Spleen (tissue), 11 donors: ENCODE data around the gene EFNA5. TPM values are rescaled to one million over a fixed set of nuclear protein-coding genes. Genes with fewer than 3 reads are reported as not detected.

Experiments used
- DNase-seq: peaks from one replicate; pipeline ENCODE4 v3.0.0-alpha.2; 2020
- H3K27ac ChIP-seq, 8 donors: fragments of 200-600 bp; sonication (generic) in 7 of 8; 1 replicate in 4 of 8; 2 replicates in 4 of 8; pipeline versions ENCODE4 v1.5.0 to v1.8.0; 2016 to 2021; ENCODE audit warnings: inconsistent platforms in 4 of 8, mild to moderate bottlenecking in 4 of 8, moderate library complexity in 1 of 8
- H3K27me3 ChIP-seq, 7 donors: fragments of 200-600 bp; sonication (generic) in 6 of 7; replicated peaks in 1 of 7; 1 replicate in 4 of 7; 2 replicates in 3 of 7; pipeline versions ENCODE4 v1.5.0 to v1.8.0; 2016 to 2021; ENCODE audit warnings: inconsistent platforms in 3 of 7, mild to moderate bottlenecking in 1 of 7
- H3K36me3 ChIP-seq, 6 donors: fragments of 200-600 bp; sonication (generic) in 5 of 6; 1 replicate in 4 of 6; 2 replicates in 2 of 6; pipeline versions ENCODE4 v1.5.0 to v1.8.0; 2016 to 2021; ENCODE audit warnings: inconsistent platforms in 2 of 6
- H3K4me1 ChIP-seq, 6 donors: fragments of 200-600 bp; sonication (generic) in 5 of 6; 1 replicate in 3 of 6; 2 replicates in 3 of 6; pipeline versions ENCODE4 v1.5.0 to v1.8.0; 2016 to 2021; ENCODE audit warnings: inconsistent platforms in 3 of 6
- H3K4me3 ChIP-seq, 8 donors: fragments of 200-600 bp; sonication (generic) in 7 of 8; 1 replicate in 4 of 8; 2 replicates in 4 of 8; pipeline versions ENCODE4 v1.5.0 to v1.8.0; 2016 to 2021; ENCODE audit warnings: inconsistent platforms in 4 of 8, mild to moderate bottlenecking in 4 of 8, moderate library complexity in 2 of 8
- H3K9me3 ChIP-seq, 8 donors: fragments of 200-600 bp; sonication (generic) in 7 of 8; 1 replicate in 4 of 8; 2 replicates in 4 of 8; pipeline versions ENCODE4 v1.5.0 to v1.8.0; 2016 to 2021; ENCODE audit warnings: inconsistent platforms in 4 of 8
- POLR2A ChIP-seq, 3 donors: fragments of 450-650 bp; IDR thresholded peaks; one replicate each; pipeline ENCODE4 v1.5.1; 2017; ENCODE audit warnings: antibody characterized with exemption in 3 of 3, mild to moderate bottlenecking in 1 of 3
- POLR2AphosphoS5 ChIP-seq, 3 donors: sonication (generic); formaldehyde crosslinking; IDR thresholded peaks; one replicate each; pipeline ENCODE4 v1.5.1; 2017; ENCODE audit warnings: antibody characterized with exemption in 3 of 3
- WGBS, 5 donors: extraction: QIAGEN DNeasy Blood & Tissue Kit in 3 of 5; methylation state at CpG; one replicate each; pipeline versions ENCODE4 v1.1.5 to v1.1.7; 2013 to 2018; 5-methylcytosine and 5-hydroxymethylcytosine counted together
- intact Hi-C: fragments of 100-400 bp; cut with DNase I; formaldehyde crosslinking; loops from one replicate; pipeline ENCODE4 v1.15.0; 2023; ENCODE audit warnings: low total_unique reads
- polyA plus RNA-seq, 3 donors: library from polyadenylated mRNA; stranded (reverse); fragments of 200-250 nt; gene quantifications; one replicate each; pipeline ENCODE4 v1.2.1, GENCODE V29; 2013
- total RNA-seq, 7 donors: library from RNA; depleted of rRNA in 3 of 7; stranded (reverse); fragments of >200 nt in 3 of 7; fragmentation: NEBNext Ultra II Directional in 4 of 7; extraction: Animal tissue kit (Norgen Biotek cat#: 25700) in 4 of 7; gene quantifications; one replicate each; pipeline versions ENCODE4 v1.1.0 to v1.2.1, GENCODE V29; 2016 to 2021
- TF ChIP-seq, protein P1 (sequence below), 11 experiments: fragments of 200-600 bp in 7 of 11; fragments of 450-650 bp in 4 of 11; sonication (generic) in 4 of 11; IDR thresholded peaks in 8 of 11; conservative IDR thresholded peaks in 3 of 11; 1 replicate in 7 of 11; 2 replicates in 4 of 11; pipeline versions ENCODE4 v1.4.0 to v1.8.0; 2016 to 2021; ENCODE audit warnings: antibody characterized with exemption in 11 of 11, inconsistent platforms in 4 of 11, mild to moderate bottlenecking in 1 of 11
- donor health status: healthy with polysubstance abuse.
- donor health status: DM: no; HTN: no; CAD: no; lungs with moderate emphysema.
- donor health status: DM: no; HTN: no; CAD: no.
- donor health status: Bipolar disorder and iron deficiency.
- donor health status: healthy.
- donor health status: DM: no; HTN: no; CAD: no.
- donor health status: DM: yes; HTN: yes; CAD: no.

Gene EFNA5
- total and polyA plus RNA-seq, 10 donors, result 0.33 to 29.0 (median 12.2) TPM

DNA sequence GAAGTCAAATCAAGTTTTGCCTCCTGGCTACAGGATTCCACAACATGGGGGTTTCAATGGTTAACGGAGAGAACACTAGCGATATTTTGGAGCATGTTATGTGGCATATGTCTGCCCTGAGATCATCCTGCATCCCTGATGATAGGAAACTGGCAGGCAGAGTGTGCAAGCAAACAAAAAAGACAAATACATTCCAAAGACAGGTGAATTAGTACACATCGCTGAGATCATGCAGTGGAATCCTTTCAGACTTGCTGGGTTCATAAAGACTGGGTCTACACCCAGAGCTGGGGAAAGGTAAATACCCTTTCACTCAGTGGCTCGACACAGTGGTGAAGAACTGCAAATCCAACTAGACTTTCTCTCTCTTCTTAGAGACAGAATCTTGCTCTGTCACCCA lies 286.5 kb downstream of the EFNA5 start:
- Histone ChIP-seq H3K27me3 (no peaks in the 10 kb centered on the region), H3K4me3 (no peak overlapping the region), H3K4me1 (peaks cover 12 to 26% (median 19%) of the 10 kb centered on the region in 6 donors), H3K36me3 (no peaks in the 10 kb centered on the region), H3K9me3 (no peaks in the 10 kb centered on the region), H3K27ac (no peak overlapping the region)
- 87 to 97% (median 92%) methylated on average over 4 of the region's 4 CpGs for WGBS, 5 donors
- DNase-seq, result no peak
- TF ChIP-seq POLR2AphosphoS5 (IDR thresholded peaks at IDR 0.05) (no peak), POLR2A (IDR thresholded peaks at IDR 0.05) (no peak)
- TF ChIP-seq, protein P1, sequence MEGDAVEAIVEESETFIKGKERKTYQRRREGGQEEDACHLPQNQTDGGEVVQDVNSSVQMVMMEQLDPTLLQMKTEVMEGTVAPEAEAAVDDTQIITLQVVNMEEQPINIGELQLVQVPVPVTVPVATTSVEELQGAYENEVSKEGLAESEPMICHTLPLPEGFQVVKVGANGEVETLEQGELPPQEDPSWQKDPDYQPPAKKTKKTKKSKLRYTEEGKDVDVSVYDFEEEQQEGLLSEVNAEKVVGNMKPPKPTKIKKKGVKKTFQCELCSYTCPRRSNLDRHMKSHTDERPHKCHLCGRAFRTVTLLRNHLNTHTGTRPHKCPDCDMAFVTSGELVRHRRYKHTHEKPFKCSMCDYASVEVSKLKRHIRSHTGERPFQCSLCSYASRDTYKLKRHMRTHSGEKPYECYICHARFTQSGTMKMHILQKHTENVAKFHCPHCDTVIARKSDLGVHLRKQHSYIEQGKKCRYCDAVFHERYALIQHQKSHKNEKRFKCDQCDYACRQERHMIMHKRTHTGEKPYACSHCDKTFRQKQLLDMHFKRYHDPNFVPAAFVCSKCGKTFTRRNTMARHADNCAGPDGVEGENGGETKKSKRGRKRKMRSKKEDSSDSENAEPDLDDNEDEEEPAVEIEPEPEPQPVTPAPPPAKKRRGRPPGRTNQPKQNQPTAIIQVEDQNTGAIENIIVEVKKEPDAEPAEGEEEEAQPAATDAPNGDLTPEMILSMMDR (IDR thresholded peaks at IDR 0.05 in 8 of 11, conservative IDR thresholded peaks at IDR 0.05 in 3 of 11), result no peak
- intact Hi-C loops, result no loop called here

DNA sequence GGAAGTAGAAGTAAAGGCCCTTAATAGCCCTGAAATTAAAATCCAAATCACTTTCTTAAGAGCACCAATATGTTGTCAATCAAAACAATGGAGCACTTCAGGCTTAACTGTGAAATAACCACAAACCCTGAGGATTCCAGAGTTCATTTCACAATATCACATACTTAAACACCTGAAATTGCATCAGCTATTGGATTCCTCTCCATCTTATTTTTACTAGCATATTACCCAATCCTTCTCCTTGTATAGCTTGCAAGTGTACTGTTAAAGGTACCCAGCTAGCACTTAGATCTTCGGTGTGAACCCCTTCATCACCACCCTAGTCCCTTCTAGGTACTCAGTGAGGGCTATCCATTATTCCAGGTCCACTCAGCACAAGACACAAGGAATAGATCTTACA lies 287.3 kb downstream of the EFNA5 start:
- intact Hi-C loops, result no loop called here

DNA sequence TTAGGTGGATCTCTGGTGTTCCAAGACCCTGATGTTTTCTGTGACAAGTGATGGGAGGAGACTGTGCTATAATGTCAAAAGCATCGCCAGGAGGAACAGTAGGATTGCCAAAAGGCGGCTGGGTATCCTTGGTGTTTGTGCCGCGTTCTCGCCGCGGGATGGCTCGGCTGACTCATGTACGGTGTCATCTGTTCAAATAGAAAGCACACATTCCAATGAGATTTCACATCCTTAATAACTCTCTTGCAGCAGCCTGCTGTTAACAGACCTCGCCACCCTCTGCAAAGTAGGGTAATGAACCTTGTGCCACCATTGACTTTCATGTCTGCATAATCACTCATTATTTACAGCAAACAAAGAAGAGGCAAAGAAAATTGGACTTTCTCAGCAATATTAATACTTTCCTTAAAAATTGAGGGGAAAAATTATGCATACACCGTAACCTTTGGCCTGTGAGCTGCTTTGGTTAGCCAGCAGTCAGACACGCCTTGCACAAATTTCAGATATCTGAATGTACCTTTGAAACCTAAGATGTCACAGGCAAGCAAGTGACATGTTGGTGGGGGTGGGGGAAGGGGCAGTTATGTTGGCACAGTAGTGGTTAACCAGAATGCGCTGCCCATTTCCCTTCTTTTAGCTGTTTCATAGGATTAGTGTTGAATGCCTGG lies 289.4 kb downstream of the EFNA5 start:
- no peaks in the 10 kb centered on the region for H3K36me3 ChIP-seq
- H3K27me3 ChIP-seq, result no peaks in the 10 kb centered on the region
- no peak overlapping the region for H3K4me3 ChIP-seq
- no peak for TF ChIP-seq POLR2A (IDR thresholded peaks at IDR 0.05)
- TF ChIP-seq POLR2AphosphoS5 (IDR thresholded peaks at IDR 0.05), result no peak
- TF ChIP-seq, protein P1 (IDR thresholded peaks at IDR 0.05 in 8 of 11, conservative IDR thresholded peaks at IDR 0.05 in 3 of 11), result no peak
- no peak overlapping the region for H3K27ac ChIP-seq
- DNase-seq, result no peak
- H3K4me1 ChIP-seq, result no peaks in the 10 kb centered on the region
- no peaks in the 10 kb centered on the region for H3K9me3 ChIP-seq
- intact Hi-C loops, result no loop called here
- 89 to 96% (median 91%) methylated on average over 13 of the region's 13 CpGs for WGBS, 5 donors

More for the DNA sequence above, 287.3 kb downstream of the EFNA5 start:
- Histone ChIP-seq H3K9me3 (no peaks in the 10 kb centered on the region), H3K36me3 (no peaks in the 10 kb centered on the region), H3K27me3 (no peaks in the 10 kb centered on the region), H3K4me1 (peaks cover 4 to 17% (median 11%) of the 10 kb centered on the region in 6 donors), H3K4me3 (no peak overlapping the region), H3K27ac (no peak overlapping the region)
- TF ChIP-seq, protein P1 (IDR thresholded peaks at IDR 0.05 in 8 of 11, conservative IDR thresholded peaks at IDR 0.05 in 3 of 11), result no peak
- TF ChIP-seq POLR2AphosphoS5 (IDR thresholded peaks at IDR 0.05) (no peak), POLR2A (IDR thresholded peaks at IDR 0.05) (no peak)
- WGBS, 5 donors, result 78 to 95% (median 88%) methylated on average over 1 of the region's 1 CpG
- no peak for DNase-seq

GRCh38 chr5:107380654-107381053 lies 290.1 kb downstream of the EFNA5 start:
- 90 to 98% (median 97%) methylated on average over 10 of the region's 10 CpGs for WGBS, 5 donors
- TF ChIP-seq, protein P1 (IDR thresholded peaks at IDR 0.05 in 8 of 11, conservative IDR thresholded peaks at IDR 0.05 in 3 of 11), result no peak
- TF ChIP-seq POLR2AphosphoS5 (IDR thresholded peaks at IDR 0.05) (no peak), POLR2A (IDR thresholded peaks at IDR 0.05) (no peak)

More at GRCh38 chr5:107380654-107381053, 290.1 kb downstream of the EFNA5 start:
- Histone ChIP-seq H3K36me3 (no peaks in the 10 kb centered on the region), H3K4me3 (no peak overlapping the region), H3K9me3 (no peaks in the 10 kb centered on the region), H3K27ac (no peak overlapping the region), H3K4me1 (no peaks in the 10 kb centered on the region), H3K27me3 (no peaks in the 10 kb centered on the region)
- intact Hi-C loops, result no loop called here
- no peak for DNase-seq
